SK-N-SH (cell line): ENCODE results near the gene GORASP1. TPM values are rescaled to one million over a fixed set of nuclear protein-coding genes. Genes with fewer than 3 reads are reported as not detected.

Experiments
- CTCF ChIA-PET: fragments of 300-600, 350-600 bp; formaldehyde crosslinking; extraction: SDS; loops from one replicate; lab custom pipeline; 2021; lab: Yijun Ruan, JAX
- POLR2A ChIA-PET: fragments of 350-600 bp; sonication (Branson Sonifier 250); formaldehyde crosslinking; extraction: SDS; loops from one replicate; lab custom pipeline; 2020; ENCODE audit warnings: antibody characterized with exemption, inconsistent platforms; lab: Yijun Ruan, JAX
- DNase-seq: peaks from one replicate; pipeline ENCODE4 v3.0.0; 2012
- H2AFZ ChIP-seq: fragments of 200-600 bp; sonication (generic); 2 replicates; pipeline ENCODE4 v1.8.1; 2016; ENCODE audit warnings: antibody characterized with exemption, mild to moderate bottlenecking, low read depth
- H3F3A ChIP-seq: fragments of 200-600 bp; sonication (generic); replicated peaks from 2 replicates; pipeline ENCODE3; 2016; ENCODE audit warnings: antibody characterized with exemption, mild to moderate bottlenecking; ENCODE audit not compliant: insufficient read depth
- H3K27ac ChIP-seq, 2 experiments: fragments of 200-500 bp in 1 of 2; fragments of 200-600 bp in 1 of 2; sonication (Bioruptor generic) in 1 of 2; sonication (generic), shearing (Covaris generic) in 1 of 2; 2 replicates each; pipeline versions ENCODE4 v1.5.1 to v1.6.1; 2014 to 2016; ENCODE audit warnings: low read depth in 2 of 2, inconsistent platforms in 1 of 2, low read length in 1 of 2, mild to moderate bottlenecking in 1 of 2, mixed read lengths in 1 of 2
- H3K27me3 ChIP-seq: fragments of 200-600 bp; sonication (generic), shearing (Covaris generic); 2 replicates; pipeline ENCODE4 v1.6.1; 2016; ENCODE audit warnings: mixed run types; ENCODE audit not compliant: insufficient read depth
- H3K36me3 ChIP-seq, 2 experiments: fragments of 200-500 bp in 1 of 2; fragments of 200-600 bp in 1 of 2; sonication (Bioruptor generic) in 1 of 2; sonication (generic) in 1 of 2; replicated peaks in 1 of 2; 2 replicates each; pipeline versions ENCODE3 to v1.5.1; 2014 to 2016; ENCODE audit warnings: low read length in 1 of 2, mild to moderate bottlenecking in 1 of 2; ENCODE audit not compliant: insufficient read depth in 2 of 2, control insufficient read depth in 1 of 2
- H3K4me1 ChIP-seq, 2 experiments: fragments of 200-500 bp in 1 of 2; fragments of 200-600 bp in 1 of 2; sonication (Bioruptor generic) in 1 of 2; sonication (generic), shearing (Covaris generic) in 1 of 2; 2 replicates each; pipeline versions ENCODE4 v1.5.1 to v1.6.1; 2014 to 2016; ENCODE audit warnings: low read depth in 1 of 2, low read length in 1 of 2, mixed run types in 1 of 2; ENCODE audit not compliant: insufficient read depth in 2 of 2, control insufficient read depth in 1 of 2
- H3K4me2 ChIP-seq: fragments of 200-600 bp; sonication (generic), shearing (Covaris generic); 2 replicates; pipeline ENCODE4 v1.6.1; 2017; ENCODE audit warnings: mixed run types
- H3K4me3 ChIP-seq, 2 experiments: fragments of 200-500 bp in 1 of 2; fragments of 200-600 bp in 1 of 2; sonication (Bioruptor generic) in 1 of 2; sonication (generic), shearing (Covaris generic) in 1 of 2; 2 replicates each; pipeline versions ENCODE4 v1.5.1 to v1.8.1; 2014 to 2016; ENCODE audit warnings: low read depth in 2 of 2, inconsistent platforms in 1 of 2, low read length in 1 of 2, mild to moderate bottlenecking in 1 of 2, mixed read lengths in 1 of 2, moderate library complexity in 1 of 2
- H3K79me2 ChIP-seq: fragments of 200-600 bp; sonication (generic); 2 replicates; pipeline ENCODE4 v1.8.1; 2017; ENCODE audit warnings: mild to moderate bottlenecking; ENCODE audit not compliant: insufficient read depth
- H3K9ac ChIP-seq: fragments of 200-600 bp; sonication (generic); 2 replicates; pipeline ENCODE4 v1.6.1; 2017; ENCODE audit warnings: mixed run types
- H3K9me2 ChIP-seq: fragments of 200-600 bp; sonication (generic); 2 replicates; pipeline ENCODE4 v1.6.1; 2017; ENCODE audit warnings: mixed run types
- H3K9me3 ChIP-seq: fragments of 200-600 bp; sonication (generic); 2 replicates; pipeline ENCODE4 v1.6.1; 2017; ENCODE audit warnings: mixed run types, mild to moderate bottlenecking, moderate library complexity
- H4K20me1 ChIP-seq: fragments of 200-600 bp; sonication (generic); 2 replicates; pipeline ENCODE4 v1.6.1; 2017; ENCODE audit warnings: mild to moderate bottlenecking, mixed run types; ENCODE audit not compliant: insufficient read depth
- CHD2 ChIP-seq: fragments of 150-350 bp; IDR thresholded peaks from 2 replicates; pipeline ENCODE4 v1.6.1; 2018; ENCODE audit warnings: low read length; ENCODE audit not compliant: partially characterized antibody
- CTCF ChIP-seq: fragments of 200-600 bp; sonication (generic); IDR thresholded peaks from 2 replicates; pipeline ENCODE4 v1.6.1; 2017; ENCODE audit warnings: antibody characterized with exemption, mild to moderate bottlenecking, moderate library complexity
- ELF1 ChIP-seq: IDR thresholded peaks from 2 replicates; pipeline ENCODE4 v1.4.0; 2012
- EZH2phosphoT487 ChIP-seq: fragments of 200-600 bp; sonication (generic); IDR thresholded peaks from 2 replicates; pipeline ENCODE4 v1.6.1; 2017; ENCODE audit warnings: low read depth, mixed run types, mild to moderate bottlenecking, antibody characterized with exemption, moderate library complexity, borderline replicate concordance
- FOSL2 ChIP-seq: IDR thresholded peaks from 2 replicates; pipeline ENCODE4 v1.4.0; 2012; ENCODE audit warnings: low read depth, mild to moderate bottlenecking, moderate library complexity, borderline replicate concordance
- RCOR1 ChIP-seq: fragments of 150-350 bp; IDR thresholded peaks from 2 replicates; pipeline ENCODE4 v1.6.1; 2017; ENCODE audit warnings: antibody characterized with exemption, low read length
- SIN3A ChIP-seq: IDR thresholded peaks from 2 replicates; pipeline ENCODE4 v1.6.1; 2012; ENCODE audit warnings: low read depth, mild to moderate bottlenecking, low read length, moderate library complexity, borderline replicate concordance
- TAF1 ChIP-seq: IDR thresholded peaks from 2 replicates; pipeline ENCODE4 v1.6.1; 2012; ENCODE audit warnings: low read depth, mild to moderate bottlenecking, low read length, moderate library complexity, borderline replicate concordance
- USF1 ChIP-seq: IDR thresholded peaks from 2 replicates; pipeline ENCODE4 v1.4.0; 2012; ENCODE audit warnings: low read depth, borderline replicate concordance
- YY1 ChIP-seq: IDR thresholded peaks from 2 replicates; pipeline ENCODE4 v1.4.0; 2012; ENCODE audit warnings: low read depth, mild to moderate bottlenecking
- WGBS: methylation state at CpG from one replicate; pipeline ENCODE4 v1.1.6; 2017; ENCODE audit warnings: low lambda C conversion rate; 5-methylcytosine and 5-hydroxymethylcytosine counted together
- polyA plus RNA-seq, 3 experiments: library from polyadenylated mRNA; depleted of rRNA; stranded (reverse); fragments of >200 nt; gene quantifications; 2 replicates each; pipeline ENCODE4 v1.2.3, GENCODE V29; 2012
- TF ChIP-seq, protein P1 (sequence below): IDR thresholded peaks from 2 replicates; pipeline ENCODE4 v1.6.1; 2012; ENCODE audit warnings: mild to moderate bottlenecking, low read depth, low read length, moderate library complexity

The GORASP1 gene
- polyA plus RNA-seq, 1 of the 3 experiments (the other 2 are of a cell fraction), result 44.3 TPM

DNA sequence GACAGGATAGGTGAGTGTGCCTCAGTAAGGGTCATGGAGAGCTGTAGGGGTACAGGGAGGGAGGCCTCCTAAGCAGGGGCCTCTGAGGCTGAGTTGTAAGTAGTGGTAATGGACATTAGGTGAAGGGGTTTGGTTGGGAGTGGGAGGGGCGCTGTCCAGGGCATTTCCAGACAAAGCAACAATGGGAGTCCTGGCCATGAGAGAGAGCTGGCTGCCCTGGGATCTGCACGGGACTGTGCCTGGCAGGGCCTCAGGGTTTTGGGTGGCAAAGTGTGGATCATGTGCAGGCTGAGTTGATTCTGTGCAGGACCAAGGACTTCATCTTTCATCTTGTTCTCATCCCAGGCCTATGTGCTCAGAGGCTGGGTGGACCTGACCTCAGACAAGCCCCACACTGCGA, 4.7 kb upstream of the GORASP1 start:
- Histone ChIP-seq H3K9me2 (no peaks in the 10 kb centered on the region), H3K79me2 (no peaks in the 10 kb centered on the region; the same call in 1 of the 2 replicates), H3K4me2 (no peak overlapping the region), H4K20me1 (no peaks in the 10 kb centered on the region), H3K9me3 (no peaks in the 10 kb centered on the region), H3F3A (no peaks in the 10 kb centered on the region), H3K27me3 (no peaks in the 10 kb centered on the region), H2AFZ (no peak overlapping the region), H3K27ac (no peak overlapping the region), H3K4me3 (no peak overlapping the region), H3K4me1 (peaks cover 0 to 3% of the 10 kb centered on the region in 2 experiments; a peak in 1 of 4 replicates), H3K36me3 (peaks cover 0 to 8% of the 10 kb centered on the region in 2 experiments), H3K9ac (no peak overlapping the region)
- no peak for TF ChIP-seq EZH2phosphoT487
- no peak for TF ChIP-seq RCOR1
- TF ChIP-seq, protein P1, sequence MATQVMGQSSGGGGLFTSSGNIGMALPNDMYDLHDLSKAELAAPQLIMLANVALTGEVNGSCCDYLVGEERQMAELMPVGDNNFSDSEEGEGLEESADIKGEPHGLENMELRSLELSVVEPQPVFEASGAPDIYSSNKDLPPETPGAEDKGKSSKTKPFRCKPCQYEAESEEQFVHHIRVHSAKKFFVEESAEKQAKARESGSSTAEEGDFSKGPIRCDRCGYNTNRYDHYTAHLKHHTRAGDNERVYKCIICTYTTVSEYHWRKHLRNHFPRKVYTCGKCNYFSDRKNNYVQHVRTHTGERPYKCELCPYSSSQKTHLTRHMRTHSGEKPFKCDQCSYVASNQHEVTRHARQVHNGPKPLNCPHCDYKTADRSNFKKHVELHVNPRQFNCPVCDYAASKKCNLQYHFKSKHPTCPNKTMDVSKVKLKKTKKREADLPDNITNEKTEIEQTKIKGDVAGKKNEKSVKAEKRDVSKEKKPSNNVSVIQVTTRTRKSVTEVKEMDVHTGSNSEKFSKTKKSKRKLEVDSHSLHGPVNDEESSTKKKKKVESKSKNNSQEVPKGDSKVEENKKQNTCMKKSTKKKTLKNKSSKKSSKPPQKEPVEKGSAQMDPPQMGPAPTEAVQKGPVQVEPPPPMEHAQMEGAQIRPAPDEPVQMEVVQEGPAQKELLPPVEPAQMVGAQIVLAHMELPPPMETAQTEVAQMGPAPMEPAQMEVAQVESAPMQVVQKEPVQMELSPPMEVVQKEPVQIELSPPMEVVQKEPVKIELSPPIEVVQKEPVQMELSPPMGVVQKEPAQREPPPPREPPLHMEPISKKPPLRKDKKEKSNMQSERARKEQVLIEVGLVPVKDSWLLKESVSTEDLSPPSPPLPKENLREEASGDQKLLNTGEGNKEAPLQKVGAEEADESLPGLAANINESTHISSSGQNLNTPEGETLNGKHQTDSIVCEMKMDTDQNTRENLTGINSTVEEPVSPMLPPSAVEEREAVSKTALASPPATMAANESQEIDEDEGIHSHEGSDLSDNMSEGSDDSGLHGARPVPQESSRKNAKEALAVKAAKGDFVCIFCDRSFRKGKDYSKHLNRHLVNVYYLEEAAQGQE, result no peak
- TF ChIP-seq CTCF, result no peak
- TF ChIP-seq SIN3A, result no peak
- no peak for TF ChIP-seq USF1
- TF ChIP-seq TAF1, result no peak
- no peak for TF ChIP-seq FOSL2
- TF ChIP-seq ELF1, result no peak
- TF ChIP-seq YY1, result no peak
- no peak for TF ChIP-seq CHD2
- WGBS, result 85% methylated on average over 2 of the region's 3 CpGs
- no peak for DNase-seq
- CTCF ChIA-PET, result interaction anchor here (1.0 to 1.2 kb wide), 2 partner anchors 176 to 179 kb away, joined by 3 read pairs; no protein-coding TSS in a partner anchor
- POLR2A ChIA-PET, result no interaction called here
